GM12892 (cell line): Measurements from ENCODE around the gene TMEM203.

Experiments used
- POLR2A ChIP-seq: IDR thresholded peaks from 2 replicates; pipeline ENCODE4 v1.6.1; 2011; ENCODE audit warnings: low read depth, low read length, control low read depth
- POLR2AphosphoS5 ChIP-seq: IDR thresholded peaks from 2 replicates; pipeline ENCODE4 v1.6.1; 2011; ENCODE audit warnings: low read depth, low read length, control low read depth
- TAF1 ChIP-seq: IDR thresholded peaks from 2 replicates; pipeline ENCODE4 v1.6.1; 2011; ENCODE audit warnings: low read depth, mild to moderate bottlenecking, control low read depth, low read length, borderline replicate concordance

GRCh38 chr9:137182836-137183235 lies 22.6 kb downstream of the TMEM203 start:
- TF ChIP-seq POLR2A (no peak), POLR2AphosphoS5 (no peak), TAF1 (no peak)
